NCI-H1092 (cell line): Measurements from ENCODE around the gene AIFM1.

Experiments used
- DNase-seq: peaks from one replicate; lab custom pipeline; 2025; lab: John Stamatoyannopoulos, UW

The AIFM1 gene

DNA sequence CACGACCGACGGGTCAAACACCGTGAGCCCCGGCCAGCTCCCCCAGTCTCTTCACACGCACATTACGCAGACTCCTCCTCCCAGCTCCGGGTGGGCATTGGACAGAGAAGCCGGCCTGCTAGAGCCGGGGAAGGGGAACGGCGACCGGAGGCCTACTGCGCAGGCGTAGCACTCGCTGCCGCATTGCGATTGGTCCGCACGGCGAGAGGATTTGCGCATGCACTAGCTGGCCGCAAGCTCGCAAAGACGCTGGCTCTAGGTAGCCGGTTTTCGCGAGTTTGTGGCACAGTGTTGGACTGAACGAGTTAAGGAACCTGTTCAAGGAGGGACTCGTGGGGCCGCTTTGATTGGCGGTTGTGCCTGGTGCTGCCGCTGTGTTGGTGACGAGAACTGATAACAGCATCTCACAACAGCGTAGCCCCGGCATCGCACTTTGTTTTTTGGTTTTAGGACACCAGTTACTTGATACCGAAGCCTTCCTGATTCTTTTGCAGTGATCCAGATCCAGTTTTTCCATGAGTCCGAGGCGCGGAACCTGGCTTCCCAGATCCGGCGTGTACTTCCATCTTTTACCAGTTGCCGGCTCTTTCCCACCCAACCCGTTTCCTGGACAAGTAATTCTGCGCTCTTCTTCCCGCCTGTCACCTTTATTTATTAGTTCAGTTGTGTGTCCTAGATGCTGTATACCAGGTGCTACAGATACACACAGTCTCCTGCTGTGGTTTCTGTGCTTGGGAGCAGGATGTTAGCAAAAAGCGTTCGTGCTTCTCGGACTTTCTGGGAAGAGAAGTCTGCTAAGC lies at the start of gene AIFM1:
Gene AIFM1, minus strand, starts transcription at position 139 of the 800 bp plus-strand sequence. CDS start 185 bp downstream, outside the sequence.
- peak; percentile 94 for DNase-seq

DNA sequence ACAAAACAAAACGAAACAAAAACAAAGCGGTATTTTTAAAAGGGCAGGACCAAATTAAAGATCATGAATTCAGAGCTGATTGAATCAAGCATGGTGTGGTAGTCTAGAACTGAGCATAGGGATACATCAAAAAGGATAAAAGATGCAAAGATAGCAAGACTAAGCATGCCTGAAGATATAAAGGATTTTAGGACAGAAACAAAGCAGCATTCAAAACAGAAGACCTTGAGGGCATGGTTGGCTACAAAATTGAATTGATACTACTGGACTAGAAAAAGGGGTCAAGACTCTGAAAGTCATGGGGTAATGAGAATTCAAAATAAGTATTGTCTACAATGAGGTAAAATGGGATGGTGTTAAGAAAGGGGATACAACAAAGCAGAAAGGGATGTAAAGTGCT lies 47.7 kb upstream of the AIFM1 start:
- DNase-seq, result no peak

DNA sequence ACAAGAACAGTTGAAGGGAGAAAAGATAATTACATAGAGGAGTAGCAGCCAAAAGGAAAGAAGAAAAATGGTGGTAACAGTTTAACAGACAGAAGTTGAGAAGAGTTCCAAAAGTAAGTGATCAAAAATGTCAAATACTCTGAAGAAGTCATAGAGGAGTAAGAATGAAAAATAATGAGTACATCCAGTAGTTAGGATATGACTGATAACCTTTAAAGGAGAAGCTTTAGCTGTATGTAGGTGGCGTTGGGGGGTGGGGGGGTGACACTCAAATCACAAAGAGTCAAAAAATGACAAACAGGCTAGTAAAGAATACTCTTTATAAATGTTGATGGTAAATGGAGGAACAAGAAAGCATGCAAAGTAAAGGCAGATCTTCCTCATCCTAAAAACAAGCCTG lies 46.7 kb upstream of the AIFM1 start:
- no peak for DNase-seq

DNA sequence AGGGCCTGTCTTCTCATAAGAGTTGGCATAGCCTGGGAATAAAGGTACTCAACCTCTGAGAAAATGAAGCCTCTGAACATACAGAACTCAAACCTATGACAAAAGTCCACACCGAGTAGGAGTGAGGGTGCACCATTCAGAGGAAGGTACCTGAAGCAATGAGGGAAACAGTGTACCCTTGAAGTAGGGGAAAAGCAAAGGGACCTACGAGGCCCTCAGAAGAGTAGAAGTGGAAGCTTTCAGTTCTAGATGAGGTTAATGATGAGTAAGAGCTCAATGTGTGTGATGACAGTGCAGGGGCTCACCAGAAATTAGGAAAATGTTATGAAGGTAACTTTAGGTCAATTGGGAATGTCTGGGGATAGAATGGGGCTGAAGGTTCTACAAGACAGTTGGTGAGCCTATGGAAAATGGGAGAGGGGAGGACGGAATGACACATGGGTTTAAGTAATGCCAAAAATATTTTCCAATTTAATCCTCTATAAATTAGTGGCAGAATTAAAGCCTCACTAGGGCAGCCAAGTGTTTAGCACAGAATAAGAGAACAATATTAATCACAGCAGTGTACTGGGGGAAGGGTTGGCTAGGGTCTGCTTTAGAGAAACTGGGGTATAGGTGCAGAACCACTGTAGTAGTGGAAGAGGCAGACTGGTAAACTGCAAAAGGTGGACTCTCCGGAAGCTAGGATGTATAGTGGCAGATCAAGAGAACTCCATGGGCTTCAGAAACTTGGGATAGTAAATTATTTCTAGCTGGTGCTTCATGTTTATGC lies 46.0 kb upstream of the AIFM1 start:
- no peak for DNase-seq

DNA sequence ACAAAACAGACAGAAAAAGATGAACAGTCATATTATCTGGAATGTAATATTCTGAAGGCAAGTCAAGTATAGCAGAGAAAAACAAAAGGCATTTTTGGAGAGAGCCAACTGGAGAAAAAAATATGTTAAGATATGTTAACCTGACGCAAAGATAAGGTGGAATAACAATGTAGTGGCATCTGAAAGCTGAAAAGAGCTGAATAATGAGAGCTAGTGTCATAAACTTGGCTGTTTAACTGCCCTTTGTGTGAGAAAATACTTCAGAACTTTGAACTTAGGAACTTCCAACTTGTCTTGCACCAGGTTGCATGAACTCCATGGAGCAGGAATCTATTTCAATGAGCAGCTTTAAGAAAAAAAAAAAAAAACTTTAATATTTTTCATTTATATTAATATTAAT lies 39.0 kb upstream of the AIFM1 start:
- DNase-seq, result no peak

DNA sequence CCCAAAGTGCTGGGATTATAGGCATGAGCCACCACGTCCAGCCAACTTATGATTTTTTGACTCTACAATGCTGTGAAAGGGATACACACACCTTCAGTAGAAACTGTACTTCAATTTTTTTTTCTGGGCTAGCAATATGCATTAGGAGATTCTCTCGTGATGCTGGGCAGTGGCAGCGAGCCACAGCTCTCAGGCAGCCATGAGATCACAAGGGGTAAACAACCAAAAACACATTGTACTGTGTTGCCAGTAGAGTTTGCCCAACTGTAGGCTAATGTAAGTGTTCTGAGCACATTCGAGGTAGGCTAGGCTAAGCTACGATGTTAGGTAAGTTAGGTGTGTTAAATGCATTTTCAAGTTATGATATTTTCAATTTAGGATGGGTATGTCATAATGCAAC lies 31.8 kb upstream of the AIFM1 start:
- DNase-seq, result no peak

DNA sequence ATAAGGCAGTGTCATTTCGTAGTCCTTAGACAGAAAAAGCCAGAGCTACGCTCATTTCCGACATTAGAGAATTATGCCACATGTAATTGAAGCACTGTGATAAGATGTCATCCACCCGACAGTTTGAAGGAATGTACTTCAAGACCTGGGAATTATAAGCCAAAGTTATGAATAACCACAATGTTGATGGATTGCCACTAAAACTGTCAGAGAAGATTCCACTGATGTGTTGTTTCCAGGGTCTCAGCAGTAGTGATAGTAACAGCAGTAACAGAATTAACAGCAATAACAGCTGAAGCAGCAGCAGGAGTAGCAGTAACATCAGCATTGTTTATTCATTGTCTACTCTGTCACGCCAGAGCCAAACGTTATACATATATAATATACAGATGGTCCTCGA lies 30.8 kb upstream of the AIFM1 start:
- DNase-seq, result no peak

DNA sequence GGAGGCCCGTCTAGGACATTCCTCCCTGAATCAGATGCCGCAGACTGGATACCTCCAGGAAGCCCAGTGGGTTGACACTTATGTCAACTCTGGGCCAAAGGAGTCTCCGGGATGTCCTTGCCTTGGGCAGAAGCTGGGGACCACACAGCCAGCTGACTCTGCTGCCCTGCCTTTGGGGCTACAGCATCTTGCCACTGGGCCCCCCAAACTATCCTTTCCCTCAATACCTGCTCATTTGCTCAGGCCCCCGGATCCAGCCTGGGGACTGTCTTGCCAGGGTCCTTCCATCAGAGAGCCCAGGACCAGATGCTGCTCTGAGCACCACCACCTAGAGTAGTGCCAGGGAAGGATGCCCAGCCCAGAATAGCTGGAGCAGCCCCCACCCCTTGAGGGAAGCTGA lies 25.2 kb upstream of the AIFM1 start:
- no peak for DNase-seq

DNA sequence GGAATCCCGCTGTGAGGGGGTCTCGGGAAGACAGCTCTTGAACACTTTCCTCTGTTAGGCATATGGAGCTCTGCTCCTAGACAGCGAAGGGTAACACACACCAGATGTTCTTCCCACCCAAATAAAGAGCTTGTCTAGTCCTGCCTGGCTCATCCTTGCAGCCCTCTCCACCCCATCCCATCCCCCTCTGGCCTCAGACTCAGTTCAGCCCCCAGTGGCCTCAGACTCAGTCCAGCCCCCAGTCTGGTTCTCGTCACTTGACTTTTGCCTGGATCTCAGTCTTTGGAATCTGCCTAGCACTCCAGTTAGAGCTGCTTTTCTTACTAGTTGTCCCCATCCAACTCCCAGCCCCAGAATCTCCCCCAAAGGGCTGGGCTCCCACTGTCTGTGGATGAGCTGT lies 21.0 kb upstream of the AIFM1 start:
- DNase-seq, result no peak

DNA sequence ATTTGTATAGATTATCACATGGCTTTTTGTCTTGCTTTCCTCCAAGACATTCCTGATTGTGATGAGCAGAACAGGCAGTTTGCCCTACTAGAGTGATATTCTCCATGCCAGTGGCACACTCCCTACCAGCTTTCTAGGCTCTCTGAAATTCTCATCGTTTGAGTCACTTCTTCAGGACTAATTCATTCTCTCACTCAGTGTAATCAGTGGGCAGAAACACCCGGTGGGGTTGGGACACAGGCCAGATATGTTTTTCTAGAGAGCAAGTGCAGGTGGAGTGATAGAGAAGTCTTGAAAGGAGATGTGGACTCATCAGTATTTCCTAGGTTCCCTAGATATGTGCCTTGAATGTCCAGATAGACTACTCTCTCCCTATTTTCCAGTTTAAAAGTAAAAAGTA lies 19.2 kb upstream of the AIFM1 start:
- DNase-seq, result no peak

DNA sequence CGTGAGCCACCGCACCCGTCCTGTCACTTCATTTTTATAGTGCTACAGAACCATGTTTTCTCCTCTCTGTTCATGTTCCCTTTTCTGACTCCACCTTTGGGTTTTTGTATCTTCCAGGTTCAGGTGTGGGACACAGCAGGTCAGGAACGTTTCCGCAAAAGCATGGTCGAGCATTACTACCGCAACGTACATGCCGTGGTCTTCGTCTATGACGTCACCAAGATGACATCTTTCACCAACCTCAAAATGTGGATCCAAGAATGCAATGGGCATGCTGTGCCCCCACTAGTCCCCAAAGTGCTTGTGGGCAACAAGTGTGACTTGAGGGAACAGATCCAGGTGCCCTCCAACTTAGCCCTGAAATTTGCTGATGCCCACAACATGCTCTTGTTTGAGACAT lies 18.5 kb upstream of the AIFM1 start:
- no peak for DNase-seq

DNA sequence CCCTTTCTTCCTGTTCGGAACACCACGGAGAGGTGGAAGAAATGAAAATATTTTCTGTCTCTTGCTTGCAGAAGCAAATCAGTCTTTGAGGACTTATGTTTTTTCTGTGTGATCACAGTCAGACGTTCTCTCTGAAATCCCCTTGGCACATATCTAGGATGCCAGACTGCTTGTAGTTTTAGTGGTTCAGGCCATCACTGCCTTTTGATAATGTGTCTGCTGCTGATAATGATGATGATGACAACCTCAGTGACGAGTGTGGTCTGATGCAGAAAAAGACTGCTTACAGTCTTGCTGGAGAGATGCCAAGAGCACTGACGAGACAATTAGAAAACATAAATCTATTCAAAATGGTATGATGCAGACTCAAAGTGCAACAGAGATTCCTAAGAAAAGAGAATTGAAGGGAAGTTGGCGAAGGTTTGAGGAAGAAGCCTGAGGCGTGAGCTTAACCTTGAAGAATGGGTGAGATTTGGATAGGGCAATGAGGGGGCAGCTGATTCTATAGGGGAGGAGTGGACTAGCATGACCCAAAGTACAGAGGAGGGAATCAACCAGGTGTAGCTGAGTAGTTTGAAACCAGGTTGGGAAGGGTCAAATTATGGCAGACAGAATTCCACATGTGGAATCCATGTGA lies 14.1 kb upstream of the AIFM1 start:
- no peak for DNase-seq

DNA sequence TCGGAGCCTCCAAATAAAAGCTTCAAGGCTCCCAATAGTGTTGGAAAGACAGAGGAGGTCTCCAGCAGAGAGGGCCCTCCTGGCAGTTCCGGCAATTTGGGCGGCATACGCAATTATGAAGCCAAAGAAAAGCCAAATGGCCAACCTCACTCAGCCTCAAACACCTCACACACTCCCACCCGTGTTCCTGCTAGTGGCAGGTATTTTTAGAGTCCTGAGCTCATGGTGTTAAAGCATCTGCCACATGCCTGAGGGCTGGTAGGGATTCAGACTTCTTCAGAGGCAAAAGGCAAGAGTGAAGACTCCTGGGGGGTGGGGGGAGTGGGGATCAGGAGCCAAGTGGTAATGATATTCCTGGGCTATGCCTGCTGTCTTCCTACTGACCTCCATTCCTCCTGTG lies 13.5 kb upstream of the AIFM1 start:
- DNase-seq, result no peak

DNA sequence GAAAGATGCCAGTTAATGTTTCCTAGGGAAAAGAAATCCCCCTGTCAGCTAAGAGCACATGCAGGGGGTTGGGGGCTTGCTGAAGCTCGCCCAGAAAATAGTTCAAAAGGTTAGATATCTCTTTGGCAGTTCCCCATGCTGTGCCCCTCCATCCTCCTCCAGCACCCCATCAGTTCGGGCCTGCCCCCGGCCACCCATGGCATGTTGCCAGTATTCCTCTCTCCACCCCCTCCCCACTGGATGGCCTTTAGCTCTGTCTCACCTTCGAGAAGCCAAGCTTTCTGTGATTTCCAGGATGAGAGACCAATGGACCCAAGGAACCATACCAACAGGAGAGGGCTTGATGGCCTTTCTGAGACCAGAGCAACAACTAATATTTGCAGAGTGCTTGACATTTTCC lies 11.3 kb upstream of the AIFM1 start:
- no peak for DNase-seq

DNA sequence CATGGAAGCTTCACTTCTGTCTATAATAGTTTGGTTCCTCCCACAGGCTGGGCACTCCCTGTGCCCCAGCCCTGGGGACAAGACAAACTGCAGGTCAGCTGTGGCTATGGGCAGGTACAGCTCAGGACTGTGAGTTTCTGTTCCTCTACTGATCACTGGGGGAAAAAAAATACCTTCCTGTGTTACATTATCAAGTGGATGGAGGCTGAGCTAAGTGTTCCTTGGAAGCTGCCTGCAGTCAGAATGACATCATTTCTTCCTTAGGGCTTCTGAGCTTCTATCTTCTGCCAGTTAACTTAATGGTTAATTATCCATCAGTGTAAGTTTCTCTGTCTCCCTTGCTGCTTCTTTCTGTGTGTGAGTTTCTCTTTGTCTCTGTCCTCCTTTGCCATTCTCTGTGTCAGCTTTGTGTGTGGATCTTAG lies 10.7 kb upstream of the AIFM1 start:
- no peak for DNase-seq

DNA sequence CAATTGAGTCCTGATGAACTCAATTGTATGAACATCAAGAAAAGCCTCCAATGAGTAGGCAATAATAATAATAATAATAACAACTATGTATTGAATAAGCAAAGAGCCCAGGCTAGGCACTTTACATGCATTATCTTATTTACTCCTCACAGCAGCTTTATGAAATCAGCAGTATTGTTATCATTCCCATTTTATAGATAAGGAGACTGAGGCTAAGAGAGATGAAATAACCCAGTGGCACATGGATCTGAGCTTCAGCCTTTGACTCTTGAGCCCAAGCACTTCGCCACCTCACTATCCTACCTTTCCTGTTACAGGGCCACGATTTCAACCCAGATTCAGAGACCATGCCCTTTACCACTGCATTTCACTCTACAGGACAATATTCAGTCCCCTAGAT lies 9.3 kb upstream of the AIFM1 start:
- no peak for DNase-seq

DNA sequence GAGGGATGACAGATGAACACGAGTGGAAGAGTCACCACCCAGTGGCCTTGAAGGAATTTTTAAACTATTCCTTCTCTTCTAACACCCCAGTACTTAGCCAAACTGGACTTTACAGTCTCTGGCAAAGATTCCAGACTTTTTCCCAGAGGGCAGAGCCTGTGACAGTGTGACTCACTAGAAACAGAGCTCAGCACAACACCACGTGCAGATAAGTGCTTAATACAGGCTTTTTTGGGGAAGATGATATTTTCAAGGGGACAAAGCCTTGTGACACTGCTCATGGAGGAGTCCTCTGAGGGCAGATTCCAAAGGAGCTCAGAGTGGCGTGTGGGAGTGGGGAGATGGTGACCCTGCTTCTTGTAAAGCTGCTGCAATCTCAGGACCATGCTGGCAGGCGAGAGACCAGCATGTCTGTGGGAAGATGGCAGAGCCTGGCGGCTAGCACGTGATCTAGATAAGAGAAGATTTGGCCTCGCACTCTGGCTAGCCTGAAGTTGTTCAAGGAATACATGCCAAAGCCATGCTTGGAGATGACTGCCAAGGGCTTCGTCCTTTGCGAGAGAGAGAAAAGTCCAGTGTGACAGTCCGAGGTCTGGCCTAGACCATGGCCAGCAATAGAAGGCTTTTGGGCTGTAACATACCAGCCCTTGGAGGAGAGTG lies 8.5 kb upstream of the AIFM1 start:
- DNase-seq, result no peak

DNA sequence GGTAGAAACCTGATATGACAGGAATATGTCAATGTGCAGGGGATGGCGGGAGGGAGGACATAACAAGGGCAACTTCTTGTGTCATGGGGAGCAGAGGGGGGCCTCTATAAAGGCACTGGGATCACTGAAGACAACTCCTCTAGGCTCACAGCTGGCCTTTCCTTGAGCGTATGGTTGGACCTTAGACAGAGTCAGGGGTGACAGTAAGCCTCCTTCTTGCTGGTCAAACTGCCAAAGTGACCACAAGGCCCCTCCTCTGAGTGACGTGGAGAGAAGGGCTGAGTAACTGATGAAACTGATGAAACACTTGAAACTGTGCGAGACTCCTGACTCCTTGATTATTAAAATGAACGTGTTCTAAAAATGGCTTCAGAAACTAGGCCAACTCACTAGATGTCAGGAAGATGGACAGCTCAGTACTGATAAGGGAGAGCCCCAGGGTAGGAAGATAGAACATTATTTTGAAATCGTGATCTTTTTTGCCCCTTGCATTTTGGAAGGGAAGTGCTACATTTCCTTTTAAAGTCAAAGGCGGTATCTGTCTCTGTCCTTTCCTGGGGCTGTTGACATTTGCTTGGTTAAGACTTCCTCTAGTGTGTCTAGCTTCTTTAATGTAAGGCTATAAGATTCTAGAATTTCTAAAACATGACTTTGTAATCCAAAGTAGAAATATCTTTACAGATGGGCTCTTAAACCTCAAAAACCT lies 7.7 kb upstream of the AIFM1 start:
- no peak for DNase-seq

DNA sequence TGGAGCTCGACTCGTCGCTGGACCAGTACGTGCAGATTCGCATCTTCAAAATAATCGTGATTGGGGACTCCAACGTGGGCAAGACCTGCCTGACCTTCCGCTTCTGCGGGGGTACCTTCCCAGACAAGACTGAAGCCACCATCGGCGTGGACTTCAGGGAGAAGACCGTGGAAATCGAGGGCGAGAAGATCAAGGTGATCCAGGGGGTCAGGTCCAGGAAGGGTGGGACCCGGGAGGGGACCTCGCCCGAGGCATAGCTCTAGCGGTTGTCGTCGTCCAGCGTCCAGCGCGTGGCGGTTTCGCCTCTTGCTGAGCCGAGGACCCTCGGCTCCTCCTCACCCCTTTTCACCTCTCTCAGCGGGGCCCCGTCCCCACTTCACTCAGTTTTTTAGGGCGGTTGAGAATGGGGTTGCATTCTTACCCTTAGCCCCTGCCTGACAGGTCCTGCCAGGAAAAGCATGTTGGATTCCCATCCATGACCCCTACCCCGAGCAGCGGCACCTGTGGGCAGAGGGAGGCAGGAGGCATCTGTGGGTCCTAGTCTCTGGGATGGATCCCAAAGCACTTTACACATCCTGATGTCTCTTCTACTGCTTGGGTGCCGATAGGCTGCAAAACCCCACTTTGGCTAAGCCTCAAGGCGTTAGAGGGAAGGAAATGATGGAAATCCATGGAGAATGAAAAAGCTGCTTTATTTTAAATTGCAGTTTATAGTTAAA lies 6.6 kb upstream of the AIFM1 start:
- DNase-seq, result no peak

DNA sequence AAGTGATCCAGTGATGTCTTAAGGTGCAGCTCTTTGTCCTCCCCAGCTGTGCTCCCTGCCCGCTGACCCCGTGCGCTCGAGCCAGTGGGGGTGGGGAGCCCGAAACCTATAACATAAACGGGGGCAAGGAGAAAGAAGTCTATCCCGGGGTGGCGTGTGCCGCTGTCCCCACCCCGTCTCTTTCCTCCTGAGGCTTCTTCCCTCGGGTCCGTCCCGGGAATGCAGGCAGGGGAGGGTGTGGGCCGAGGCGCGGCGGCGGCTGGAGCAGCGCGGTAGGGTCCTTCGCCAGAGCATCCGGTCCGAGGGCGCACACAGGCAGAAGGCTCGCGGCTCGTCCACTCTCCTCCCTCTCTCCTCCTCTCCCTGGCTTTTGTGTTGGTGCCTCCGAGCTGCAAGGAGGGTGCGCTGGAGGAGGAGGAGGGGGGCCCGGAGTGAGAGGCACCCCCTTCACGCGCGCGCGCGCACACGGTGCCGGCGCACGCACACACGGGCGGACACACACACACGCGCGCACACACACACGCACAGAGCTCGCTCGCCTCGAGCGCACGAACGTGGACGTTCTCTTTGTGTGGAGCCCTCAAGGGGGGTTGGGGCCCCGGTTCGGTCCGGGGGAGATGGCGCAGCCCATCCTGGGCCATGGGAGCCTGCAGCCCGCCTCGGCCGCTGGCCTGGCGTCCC lies 5.9 kb upstream of the AIFM1 start, which contains the start of gene RAB33A:
Gene RAB33A, plus strand, starts transcription at position 517 of the 681 bp plus-strand sequence. Its CDS starts 101 bp downstream, at position 618.
- peak; percentile 25 for DNase-seq
